UCSD-AML1 (cell line): ENCODE measurements around the gene NEK6.

Experiments used
- DNase-seq: peaks from one replicate; lab custom pipeline; 2025; ENCODE audit not compliant: unreplicated experiment; lab: John Stamatoyannopoulos, UW

Gene NEK6

DNA sequence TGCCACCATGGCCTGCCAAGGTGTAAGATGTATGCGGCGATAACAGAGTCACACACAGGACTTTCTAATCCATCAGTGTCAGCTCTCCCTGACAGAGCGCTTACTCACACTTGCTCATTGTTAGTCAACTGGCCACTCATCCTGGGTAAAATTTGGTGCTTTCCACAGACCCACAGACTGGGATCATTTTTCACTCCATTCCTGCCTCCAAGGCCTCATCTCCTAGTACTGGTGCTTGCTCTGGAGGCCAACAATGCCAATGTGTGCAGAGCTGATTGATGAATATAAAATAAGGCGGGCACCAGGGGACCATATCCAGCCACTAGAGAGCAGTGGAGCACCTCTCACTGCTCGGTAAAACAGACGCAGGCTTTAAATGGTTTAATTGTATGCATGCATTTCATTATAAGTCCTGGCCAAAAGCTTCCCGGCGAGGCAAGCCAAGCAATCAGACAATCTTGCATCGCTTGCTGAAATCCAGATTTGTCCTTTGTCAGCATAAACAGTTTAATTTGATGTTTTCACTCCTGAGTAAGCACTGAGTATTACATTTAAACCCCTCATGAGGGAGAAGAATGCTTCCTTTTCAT is 135.2 kb downstream of the NEK6 start:
- DNase-seq, result no peak

DNA sequence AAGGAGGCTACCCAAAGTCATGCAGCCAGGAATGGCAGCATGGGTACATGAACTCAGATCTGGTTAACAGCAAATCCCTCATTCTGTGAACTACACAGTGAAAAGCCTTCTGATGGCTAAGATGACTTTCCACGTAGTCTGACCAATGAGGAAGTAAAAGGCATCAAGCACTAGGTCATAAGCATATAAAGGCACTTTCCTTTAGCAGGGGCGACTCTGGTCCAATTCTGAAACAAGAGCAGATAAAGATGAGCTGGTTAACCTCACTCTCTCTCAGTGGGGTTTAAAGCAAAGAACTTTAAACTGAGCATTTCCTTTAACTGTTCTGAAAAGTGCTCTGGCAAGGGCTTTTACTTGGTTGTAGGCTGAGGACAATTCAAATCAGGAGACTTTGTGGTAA is 136.4 kb downstream of the NEK6 start:
- DNase-seq, result no peak

DNA sequence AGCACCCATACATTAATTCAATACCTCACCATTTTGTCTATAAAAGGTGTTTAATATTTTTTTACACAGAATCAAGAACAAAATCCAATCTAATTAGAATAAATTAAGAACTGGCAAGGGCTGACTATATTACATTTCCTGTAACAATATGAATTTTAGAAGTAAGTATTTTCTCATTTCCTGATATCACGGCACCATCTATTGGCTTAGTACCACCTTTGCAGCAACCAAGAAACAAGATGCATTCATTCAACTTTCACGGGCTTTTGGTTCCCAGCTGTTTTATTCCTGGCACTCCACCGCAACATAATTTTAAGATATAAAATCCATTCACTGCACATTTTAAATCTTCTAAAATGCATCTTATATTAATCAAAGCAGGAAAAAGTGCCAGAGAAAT is 136.8 kb downstream of the NEK6 start:
- no peak for DNase-seq

DNA sequence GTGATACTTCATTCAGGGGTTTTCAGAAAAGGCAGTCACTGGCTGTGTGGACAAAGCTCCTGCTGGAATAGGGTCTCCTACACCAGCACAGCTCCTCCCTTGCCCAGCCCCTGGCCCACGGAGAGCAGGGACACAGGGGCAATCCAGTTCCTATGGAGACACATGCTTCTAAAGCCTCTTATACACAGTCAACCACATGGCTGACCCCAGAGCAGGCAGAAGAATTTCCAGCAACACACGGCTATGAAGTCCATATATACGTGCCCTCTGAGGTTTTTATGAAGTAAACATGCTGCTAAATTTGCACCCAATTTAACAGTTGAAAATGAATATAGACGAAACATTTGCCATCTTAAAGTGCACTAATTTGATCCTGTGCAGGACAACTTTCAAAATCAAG is 138.1 kb downstream of the NEK6 start:
- no peak for DNase-seq

DNA sequence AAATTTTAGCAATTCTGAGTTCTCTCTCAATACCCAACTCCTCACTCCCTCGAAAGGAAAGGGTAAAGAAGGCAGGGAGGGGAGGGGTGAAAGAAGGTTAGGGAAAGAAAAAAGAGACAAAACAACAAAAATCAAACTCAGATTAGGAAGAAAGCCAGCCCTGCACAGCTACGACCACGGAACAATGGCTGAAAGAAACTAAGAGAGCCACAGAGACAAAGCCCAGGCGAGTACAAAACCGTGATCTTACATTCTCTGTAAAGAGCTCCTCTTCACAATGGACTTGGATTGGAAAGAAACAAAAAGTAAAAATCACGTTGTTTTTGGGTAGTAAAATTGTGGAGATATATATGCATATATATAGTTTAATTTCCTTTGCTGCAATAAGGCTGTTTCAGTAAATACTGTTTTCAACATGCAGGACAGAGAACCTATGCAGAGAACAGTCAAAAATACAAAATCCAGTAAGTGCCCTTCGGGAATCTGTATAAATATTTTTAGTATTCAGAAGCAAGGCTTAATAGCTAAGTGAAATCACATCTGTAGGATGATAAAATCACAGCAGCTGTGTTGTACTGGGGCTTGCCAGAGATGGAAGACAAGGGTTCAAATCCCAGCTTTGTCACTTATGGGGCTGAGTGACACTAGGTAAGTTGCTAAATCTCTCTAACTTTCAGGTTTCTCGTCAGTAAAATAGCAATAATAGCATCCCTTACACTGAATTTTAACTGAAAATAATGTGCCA is 140.6 kb downstream of the NEK6 start:
- no peak for DNase-seq

DNA sequence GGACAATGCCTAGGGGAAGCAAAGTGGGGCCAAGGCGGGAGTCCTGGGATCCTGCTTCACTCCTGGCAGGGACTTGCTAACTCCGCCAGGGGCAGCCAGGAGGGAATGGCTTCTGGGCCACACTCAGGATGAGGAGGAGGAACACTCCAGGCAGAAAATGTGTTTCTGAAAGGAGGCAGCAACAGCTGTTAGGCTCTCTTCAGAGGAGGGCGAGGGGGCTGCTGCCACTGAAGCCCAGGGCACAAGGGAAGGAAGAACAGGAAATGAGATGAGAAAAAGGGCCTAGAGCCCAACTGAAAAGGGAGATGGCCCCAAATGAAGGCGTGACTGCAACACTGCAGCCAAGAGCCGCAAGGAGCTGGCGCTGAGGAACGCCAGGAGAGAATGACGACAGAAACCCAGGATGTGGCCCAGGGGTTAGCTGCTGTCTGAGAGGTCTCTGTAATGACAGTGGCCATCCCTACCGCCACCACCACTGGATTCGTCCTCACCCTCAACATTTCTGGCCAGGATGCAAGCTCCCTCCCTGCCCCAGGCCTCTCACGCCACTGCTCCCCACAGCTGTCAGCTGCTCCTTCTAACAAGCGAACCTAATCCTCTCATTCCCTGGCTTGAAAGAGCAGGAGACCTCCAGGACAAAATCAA is 141.7 kb downstream of the NEK6 start:
- no peak for DNase-seq

DNA sequence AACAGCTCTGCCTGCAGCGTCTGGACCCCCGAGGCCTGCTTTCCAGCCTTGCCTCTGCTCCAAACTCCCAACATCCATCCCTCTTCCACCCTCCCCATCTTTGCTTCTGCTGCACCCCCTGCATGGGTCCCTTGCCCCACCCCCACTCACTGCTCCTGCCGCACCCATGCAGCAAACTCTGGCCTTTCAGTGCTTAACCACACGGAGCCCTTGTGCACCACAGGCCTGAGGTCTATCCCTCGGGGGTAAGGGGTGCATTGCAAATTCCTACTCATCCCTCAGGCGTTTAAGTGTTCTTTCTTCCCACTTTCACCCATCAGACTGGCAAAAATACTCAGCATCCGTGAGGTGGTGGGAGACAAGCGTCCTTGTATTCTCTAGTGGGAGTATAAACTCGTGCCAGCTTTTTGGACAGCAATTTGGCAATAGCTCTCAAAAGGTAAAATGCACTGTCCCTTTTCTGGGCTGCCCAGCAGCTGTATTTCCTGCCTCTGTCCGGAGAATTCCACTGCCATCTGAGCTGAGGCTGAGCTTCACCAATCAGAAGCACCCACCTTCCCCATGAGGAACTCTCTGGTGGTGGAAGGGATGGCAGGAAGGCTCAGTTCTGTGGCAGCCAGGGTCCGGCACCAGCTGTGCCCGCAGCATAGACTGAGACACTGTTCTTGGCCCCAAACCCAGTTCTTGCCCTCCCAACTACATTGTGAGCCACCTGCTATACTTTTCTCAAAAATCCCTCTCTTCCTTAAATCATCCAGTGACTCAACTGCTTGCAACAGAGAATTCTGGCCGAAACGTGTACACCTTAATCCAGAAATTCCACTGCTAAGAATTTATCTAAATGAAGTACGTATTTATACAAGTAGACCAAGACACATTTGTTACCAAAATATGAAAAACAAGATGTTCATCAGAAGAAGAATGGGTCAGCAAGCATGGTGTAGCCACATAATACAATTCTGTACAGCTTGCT is 142.5 kb downstream of the NEK6 start:
- no peak for DNase-seq
